Suppressor macrophage treated with lipopolysaccharide for 1 hour (primary cell): Measurements from ENCODE around the gene RXRA.

Experiments used
- DNase-seq, 3 donors: peaks; one replicate each; pipeline ENCODE4 v3.0.0-alpha.2; 2020 to 2022

The RXRA gene

DNA sequence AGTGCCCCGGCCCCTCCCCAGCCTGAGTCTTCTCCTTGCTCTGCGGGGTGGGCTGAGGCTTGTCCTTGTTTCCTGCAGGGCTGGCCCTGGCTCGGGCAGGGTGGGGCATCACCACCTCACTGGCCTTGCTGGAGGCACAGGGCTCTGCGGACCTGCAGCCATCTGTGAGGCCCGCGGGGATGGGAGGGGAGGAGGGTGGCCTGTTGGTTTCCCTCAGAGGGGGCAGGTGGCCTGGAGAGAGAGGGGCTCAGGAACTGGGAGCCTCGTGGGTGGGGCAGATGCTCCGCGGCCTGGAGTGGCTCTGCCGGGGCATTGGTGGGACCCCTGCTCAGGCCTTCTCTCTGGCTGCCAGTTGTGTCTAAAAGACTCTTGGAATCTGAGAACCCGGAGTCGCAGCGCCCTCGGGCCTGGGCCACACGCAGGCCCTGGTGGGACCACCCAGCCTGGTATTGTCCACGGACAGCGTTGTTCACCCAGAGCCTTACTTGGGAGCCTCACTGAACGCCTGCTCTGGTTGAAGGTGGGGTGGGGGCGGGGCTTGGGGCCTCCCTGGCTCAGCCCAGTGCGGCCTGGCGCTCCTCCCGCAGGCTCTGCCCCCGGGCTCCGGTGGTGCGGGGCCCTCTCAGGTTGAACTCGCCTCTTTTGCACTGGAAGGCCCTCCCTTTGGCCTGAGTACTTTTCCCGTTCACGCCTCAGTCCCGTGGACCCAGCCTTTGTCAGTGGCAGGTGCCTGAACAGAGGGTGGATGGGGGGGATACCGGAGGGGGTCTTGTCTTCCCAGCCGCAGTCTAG lies 111.3 kb downstream of the RXRA start:
- no peak for DNase-seq

GRCh38 chr9:134438195-134438788 lies 112.0 kb downstream of the RXRA start:
- DNase-seq, result no peak

DNA sequence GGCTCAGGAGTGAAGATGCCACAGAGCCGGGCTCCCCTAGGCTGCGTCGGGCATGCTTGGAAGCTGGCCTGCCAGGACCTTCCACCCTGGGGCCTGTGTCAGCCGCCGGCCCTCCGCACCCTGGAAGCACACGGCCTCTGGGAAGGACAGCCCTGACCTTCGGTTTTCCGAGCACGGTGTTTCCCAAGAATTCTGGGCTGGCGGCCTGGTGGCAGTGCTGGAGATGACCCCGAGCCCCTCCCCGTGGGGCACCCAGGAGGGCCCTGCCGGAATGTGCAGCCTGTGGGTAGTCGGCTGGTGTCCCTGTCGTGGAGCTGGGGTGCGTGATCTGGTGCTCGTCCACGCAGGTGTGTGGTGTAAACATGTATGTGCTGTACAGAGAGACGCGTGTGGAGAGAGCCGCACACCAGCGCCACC lies 113.1 kb downstream of the RXRA start:
- DNase-seq, result no peak

GRCh38 chr9:134440636-134441226 lies 114.5 kb downstream of the RXRA start:
- DNase-seq, result no peak

- DNase-seq, result no peak
Observed at GRCh38 chr9:134441227-134442084, 115.2 kb downstream of the RXRA start.

GRCh38 chr9:134442085-134442474 lies 115.8 kb downstream of the RXRA start:
- DNase-seq, result peak in 2 of 3 donors; percentile 32 to 36

- DNase-seq, result peak in 2 of 3 donors; percentile 29 to 38
Observed at GRCh38 chr9:134442486-134443173, 116.4 kb downstream of the RXRA start.

DNA sequence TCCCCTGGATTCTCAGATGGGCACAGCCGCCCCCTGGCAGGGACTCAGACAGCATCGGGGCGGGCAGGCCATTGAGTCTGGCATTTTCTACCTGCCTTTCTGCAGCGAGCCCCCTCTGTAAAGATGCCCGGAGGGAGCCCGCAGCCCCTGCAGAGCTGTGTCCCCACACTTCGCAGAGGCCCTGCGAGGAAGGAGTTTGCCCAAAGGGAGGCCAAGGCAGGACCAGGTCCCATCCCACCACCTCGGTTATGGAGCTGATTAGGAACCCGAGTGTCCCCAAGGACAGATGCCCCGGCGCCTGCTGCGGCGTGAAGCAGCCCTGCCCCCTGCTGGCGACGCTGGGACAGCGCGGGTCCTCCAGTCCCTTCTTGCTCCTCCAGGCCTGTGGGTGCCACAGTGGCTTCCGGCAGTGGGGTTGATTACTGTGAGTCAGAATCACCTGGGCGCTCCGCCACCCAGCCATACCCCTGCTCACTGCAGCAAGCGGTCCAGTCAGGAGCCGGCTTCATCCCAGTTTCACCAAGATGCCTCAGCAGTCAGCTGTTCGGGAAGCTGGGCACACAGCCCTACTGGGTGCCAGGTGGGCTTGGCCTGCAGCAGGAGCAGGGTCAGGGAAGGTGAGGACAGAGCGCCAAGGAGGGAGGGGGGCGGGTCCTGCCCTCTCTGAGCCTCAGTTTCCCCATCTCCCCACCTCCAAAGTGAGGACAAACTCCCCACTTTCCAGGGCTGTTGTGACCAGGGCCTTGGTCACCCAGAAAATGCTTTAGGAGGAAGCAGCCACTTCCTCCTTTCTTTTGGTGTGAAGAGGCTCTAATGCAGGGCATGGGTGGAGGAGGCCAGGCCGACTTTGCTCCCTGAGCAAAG lies 117.2 kb downstream of the RXRA start:
- peak; percentile 82 to 91 (median 89) for DNase-seq

GRCh38 chr9:134444038-134444315 lies 117.7 kb downstream of the RXRA start:
- no peak for DNase-seq

DNA sequence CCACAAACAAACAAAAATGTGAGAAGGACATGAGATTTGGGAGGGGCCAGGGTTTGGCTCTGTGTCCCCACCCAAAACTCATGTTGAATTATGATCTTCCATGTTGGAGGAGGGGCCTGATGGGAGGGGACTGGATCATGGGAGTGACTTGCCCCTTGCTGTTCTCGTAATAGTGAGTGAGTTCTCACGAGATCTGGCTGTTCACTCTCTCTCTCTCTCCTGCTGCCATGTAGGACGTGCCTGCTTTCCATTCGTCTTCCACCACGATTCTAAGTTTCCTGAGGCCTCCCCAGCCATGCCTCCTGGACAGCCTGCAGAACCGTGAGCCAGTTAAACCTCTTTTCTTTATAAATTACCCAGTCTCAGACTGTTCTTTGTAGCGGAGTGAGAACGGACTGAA lies 118.7 kb downstream of the RXRA start:
- no peak for DNase-seq

DNA sequence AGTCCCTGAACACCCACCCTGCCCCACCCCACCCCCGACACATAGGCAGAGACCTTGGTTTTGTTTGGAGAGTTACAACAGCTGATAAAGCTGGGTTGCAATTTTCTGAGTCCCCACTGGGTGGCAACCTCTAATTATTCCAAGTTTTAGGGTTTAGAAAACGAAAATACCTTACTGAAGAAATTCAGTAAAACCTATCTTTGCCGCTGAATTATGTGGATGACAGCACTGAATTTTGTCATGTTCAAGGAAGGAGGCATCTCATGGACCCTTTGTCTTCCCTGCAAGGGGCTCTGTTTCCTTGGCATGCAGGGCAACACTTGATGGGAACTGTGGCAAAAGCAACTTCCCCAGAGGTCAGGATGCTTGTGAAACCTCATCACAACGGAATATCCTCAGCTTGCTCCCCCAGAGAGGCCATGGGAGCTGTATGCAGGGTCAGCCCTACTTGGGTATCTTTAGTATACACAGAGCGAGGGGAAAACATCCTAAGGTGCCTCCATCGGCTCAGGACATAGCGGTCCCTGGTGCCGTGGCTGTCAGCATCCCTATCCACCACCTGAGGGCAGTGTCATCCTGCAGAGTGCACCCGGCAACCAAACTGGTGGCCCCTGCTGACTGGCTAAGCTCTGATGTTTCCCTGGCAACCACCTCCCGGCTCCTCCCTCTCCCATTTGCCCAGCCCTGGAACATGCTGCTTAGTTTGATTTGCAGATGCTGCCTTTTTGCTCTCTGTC lies 123.1 kb downstream of the RXRA start:
- peak; percentile 90 to 92 (median 91) for DNase-seq

DNA sequence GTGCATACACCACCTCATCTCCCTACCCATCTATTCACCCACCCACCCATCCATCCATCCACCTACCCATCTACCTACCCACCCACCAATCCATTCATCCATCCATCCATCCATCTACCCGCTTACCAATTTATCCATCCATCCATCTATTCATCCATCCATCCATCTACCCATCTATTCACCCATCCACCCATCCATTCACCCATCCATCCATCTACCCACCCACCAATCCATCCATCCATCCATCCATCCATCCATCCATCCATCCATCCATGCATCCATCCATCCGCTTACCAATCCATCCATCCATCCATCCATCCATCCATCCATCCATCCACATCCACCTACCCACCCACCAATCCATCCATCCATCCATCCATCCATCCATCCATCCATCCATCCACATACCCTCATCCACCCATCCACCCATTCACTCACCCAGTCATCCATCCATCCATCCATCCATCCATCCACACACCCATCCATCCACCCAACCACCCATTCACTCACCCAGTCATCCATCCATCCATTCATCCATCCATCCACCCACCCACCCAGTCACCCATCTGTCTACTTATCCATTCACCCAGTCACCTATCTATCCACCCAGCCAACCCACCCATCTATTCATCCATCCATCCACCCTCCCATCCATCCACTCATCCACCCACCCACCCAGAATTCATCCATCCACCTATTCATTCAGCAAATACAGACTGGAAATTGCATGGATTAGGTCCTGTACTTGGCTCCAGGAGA lies 125.6 kb downstream of the RXRA start:
- no peak for DNase-seq

DNA sequence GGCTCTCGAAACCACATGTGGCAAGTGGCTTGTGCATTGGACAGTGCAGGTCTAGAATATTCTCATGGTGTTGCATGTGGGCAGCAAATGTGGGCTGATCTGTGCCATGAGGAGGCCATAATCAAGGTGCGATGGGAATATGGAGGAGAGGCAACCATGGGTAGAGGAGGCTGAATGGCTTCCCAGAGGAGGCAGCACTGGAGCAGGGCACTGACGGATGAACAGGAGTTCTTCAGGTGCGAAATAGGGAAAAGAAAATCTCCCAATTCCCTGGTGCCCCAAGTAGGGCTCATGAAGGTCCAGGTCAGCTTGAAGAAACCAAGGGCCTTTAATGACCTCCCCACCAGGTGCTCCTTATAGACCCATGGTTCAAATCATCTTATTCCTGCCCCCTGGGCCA lies 126.5 kb downstream of the RXRA start:
- no peak for DNase-seq

DNA sequence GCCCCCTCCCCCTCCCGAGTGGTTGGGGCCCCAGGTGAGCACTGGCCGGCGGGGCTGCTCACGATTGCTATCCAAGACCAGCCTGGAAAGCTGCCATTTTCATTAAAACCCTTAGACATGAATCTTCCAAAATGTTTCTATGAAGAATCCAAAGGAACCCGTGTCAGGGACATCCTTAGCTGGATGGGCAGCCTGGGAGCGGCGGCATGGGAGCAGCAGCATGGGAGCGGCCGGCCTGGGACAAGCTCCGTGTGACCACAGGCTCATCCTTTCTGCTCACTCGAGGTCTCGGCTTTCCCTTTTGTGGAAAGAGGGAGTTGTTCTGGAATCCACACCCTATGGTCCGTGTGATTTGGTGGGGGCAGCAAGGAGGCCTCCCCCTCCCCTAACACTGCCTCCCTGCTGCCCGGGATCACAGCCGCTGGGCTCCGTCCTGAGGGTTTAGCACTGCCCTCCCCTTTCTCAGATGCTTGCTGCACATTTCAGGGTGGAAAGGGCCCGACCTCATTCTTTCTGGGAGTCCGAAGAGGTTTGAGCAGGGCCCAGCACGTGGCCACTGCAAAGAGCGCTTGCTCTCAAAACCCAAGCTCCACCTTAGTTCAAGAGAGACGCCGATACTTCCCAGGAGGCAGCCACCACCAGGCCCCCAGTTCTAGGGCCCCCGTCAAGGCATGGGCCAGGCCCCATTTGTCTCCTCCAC lies 127.7 kb downstream of the RXRA start:
- DNase-seq, result no peak

DNA sequence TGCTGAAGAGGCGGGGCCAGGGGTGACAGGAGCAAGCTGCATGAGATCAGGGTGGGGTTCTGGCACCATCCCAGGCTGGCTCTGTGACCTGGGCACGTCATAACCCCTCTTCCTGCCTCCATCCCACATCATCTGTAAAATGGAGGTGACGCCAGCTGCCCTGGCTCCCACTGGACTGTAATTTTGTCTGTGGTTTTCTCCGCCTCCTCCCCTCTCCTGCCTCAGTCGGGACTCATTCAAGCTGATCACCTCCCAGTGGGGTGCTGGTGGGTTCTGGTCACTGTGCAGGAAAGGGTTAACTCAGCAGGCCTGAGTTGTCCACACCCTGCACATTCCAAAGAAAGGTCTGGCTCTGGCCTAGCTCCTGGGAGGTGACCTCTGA lies 128.2 kb downstream of the RXRA start:
- DNase-seq, result no peak

DNA sequence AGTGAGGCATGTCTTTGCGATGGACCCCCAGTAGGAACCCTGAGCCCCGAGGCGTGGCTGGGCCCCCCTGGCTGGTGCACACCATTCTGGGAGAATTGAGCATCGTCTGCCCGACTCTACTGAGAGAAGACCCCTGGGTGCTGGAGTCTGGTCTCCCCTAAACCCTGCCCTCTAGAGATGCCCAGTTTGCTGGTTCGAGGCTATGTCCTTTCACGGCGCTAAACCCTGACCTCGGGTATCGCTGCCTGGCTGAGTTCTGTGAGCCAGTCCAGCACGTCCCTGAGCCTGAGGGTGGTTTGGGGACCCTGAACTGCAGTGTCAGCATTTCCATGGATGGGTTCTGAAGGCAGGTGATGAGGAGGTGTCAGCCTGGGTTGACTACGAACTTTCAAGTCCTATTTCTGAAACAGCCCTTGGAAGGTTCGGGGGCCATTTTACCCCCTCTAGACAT lies 128.8 kb downstream of the RXRA start:
- DNase-seq, result no peak

GRCh38 chr9:134455537-134455933 lies 129.3 kb downstream of the RXRA start:
- DNase-seq, result no peak

DNA sequence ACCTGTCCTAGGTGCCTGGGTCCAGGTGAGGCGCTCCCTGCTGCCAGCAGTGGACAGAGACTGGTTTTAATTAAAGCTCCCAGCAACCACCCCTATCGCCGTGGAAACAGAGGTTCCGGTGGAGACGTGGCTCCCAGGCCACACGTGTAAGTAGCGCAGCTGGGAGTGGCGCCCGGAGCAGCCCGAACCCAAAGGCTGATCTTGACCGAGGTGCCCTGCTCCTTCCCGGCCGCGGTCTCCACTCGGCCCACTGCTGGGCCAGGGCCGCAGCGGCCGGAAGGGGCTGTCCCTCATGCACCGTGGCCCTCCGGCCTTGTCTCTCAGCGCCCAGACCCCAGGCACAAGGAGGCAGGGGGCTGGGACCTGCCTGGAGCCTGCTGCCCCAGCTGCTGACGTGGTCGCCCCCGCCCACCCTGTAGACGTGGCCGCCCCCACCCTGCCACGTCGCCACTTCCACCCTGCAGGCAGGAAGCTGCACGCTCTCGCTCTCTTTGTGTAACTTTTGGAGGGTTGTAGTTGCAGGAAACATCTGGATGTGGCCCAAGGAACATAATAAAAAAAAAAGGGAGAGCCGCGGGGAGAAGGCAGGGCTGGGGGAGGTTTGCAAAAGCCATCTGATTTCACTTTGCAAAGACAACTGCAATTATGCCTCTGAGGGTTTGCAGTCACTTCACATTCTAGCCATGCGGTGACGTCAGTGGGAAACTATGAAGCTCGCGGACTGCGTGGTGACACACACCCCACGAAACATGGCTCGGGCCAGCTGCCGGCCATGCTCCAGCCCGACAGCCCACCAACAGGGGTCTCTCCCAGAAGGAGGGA lies 129.9 kb downstream of the RXRA start:
- peak; percentile 90 to 93 (median 92) for DNase-seq
